CD4-positive, CD25-positive, alpha-beta regulatory T cell (primary cell): ENCODE data around the gene GTF2H1. TPM values are rescaled to one million over a fixed set of nuclear protein-coding genes. Genes with fewer than 3 reads are reported as not detected.

ENCODE experiments used
- ATAC-seq, 2 donors: fragments of 150-1000 bp; cut with Tn5 transposase; one replicate each; pipeline ENCODE4 v1.10.0; 2021; ENCODE audit warnings: low read depth in 2 of 2, moderate number of reproducible peaks in 2 of 2, moderate library complexity in 1 of 2
- DNase-seq, 3 donors: peaks; one replicate each; pipeline versions ENCODE4 v3.0.0 to v3.0.0-alpha.2; 2012 to 2022; ENCODE audit warnings: mixed read lengths in 1 of 3
- H3K27ac ChIP-seq: one replicate; pipeline ENCODE4 v1.7.0; 2013; ENCODE audit warnings: mild to moderate bottlenecking, low read length; ENCODE audit not compliant: insufficient read depth, poor library complexity, severe bottlenecking
- H3K27me3 ChIP-seq: one replicate; pipeline ENCODE4 v1.7.0; 2013; ENCODE audit warnings: low read length; ENCODE audit not compliant: control insufficient read depth, insufficient read depth
- H3K36me3 ChIP-seq: one replicate; pipeline ENCODE4 v1.7.0; 2013; ENCODE audit warnings: mild to moderate bottlenecking, low read length, moderate library complexity; ENCODE audit not compliant: control insufficient read depth, insufficient read depth
- H3K4me1 ChIP-seq: 2 replicates; pipeline ENCODE4 v1.7.0; 2013; ENCODE audit warnings: mild to moderate bottlenecking, low read length; ENCODE audit not compliant: insufficient read depth, control insufficient read depth, poor library complexity, severe bottlenecking
- H3K4me3 ChIP-seq: one replicate; pipeline ENCODE4 v1.7.0; 2013; ENCODE audit warnings: low read depth, mild to moderate bottlenecking, low read length, moderate library complexity
- H3K9me3 ChIP-seq, 2 experiments: 1 replicate in 1 of 2; 2 replicates in 1 of 2; pipeline ENCODE4 v1.7.0; 2013; ENCODE audit warnings: low read length in 2 of 2, mild to moderate bottlenecking in 1 of 2, moderate library complexity in 1 of 2; ENCODE audit not compliant: control insufficient read depth in 2 of 2
- H3K27ac Mint-ChIP-seq, 3 donors: one replicate each; pipeline ENCODE4 v1.8.0; 2020 to 2022; ENCODE audit warnings: mild to moderate bottlenecking in 3 of 3, mixed read lengths in 3 of 3, moderate library complexity in 2 of 3
- H3K27me3 Mint-ChIP-seq: one replicate; pipeline ENCODE4 v1.8.0; 2022; ENCODE audit warnings: mild to moderate bottlenecking, mixed read lengths
- H3K36me3 Mint-ChIP-seq: one replicate; pipeline ENCODE4 v1.8.0; 2020; ENCODE audit warnings: mixed read lengths
- H3K4me1 Mint-ChIP-seq, 4 donors: one replicate each; pipeline ENCODE4 v1.8.0; 2020 to 2022; ENCODE audit warnings: mixed read lengths in 4 of 4, mild to moderate bottlenecking in 1 of 4
- H3K4me3 Mint-ChIP-seq, 4 donors: one replicate each; pipeline ENCODE4 v1.8.0; 2020 to 2022; ENCODE audit warnings: mild to moderate bottlenecking in 4 of 4, mixed read lengths in 4 of 4, moderate library complexity in 3 of 4
- H3K9me3 Mint-ChIP-seq, 7 donors: one replicate each; pipeline ENCODE4 v1.8.0; 2020 to 2022; ENCODE audit warnings: mixed read lengths in 7 of 7, mild to moderate bottlenecking in 3 of 7, moderate library complexity in 2 of 7
- polyA plus RNA-seq, 4 donors: library from polyadenylated mRNA; unstranded; fragments of 300-500 nt; fragmentation: Illumina TruSeq; gene quantifications; one replicate each; pipeline ENCODE4 v1.2.3, GENCODE V29; 2021
- total RNA-seq: library from RNA; stranded (reverse); gene quantifications from one replicate; pipeline ENCODE4 v1.2.3, GENCODE V29; 2022

GTF2H1 gene
- total and polyA plus RNA-seq, 5 donors from 2014 or later: 25.8 to 32.0 (median 29.8) TPM

DNA sequence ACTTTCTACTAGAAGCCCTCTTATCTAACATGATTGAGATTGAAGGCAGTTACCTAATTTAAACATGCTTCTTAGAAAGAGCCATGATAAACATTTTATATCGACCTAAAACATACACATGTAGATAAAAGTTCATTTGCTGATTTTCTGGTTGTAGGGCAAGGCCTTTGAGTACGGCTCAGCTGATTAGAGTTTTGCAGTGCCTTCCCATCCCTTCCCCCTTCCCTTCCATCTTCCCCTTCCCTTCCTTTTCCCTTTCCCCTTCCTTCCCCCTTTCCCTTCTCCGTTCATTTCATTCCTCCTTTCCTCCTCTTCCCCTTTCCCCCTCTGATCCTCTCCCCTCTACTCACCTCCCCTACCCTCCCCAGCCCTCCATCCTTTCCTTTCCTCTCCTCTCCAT, 94.1 kb downstream of the GTF2H1 start:
- Histone ChIP-seq H3K36me3 (no peaks in the 10 kb centered on the region), H3K4me1 (peaks cover 6% of the 10 kb centered on the region), H3K27ac (no peak overlapping the region), H3K27me3 (no peaks in the 10 kb centered on the region), H3K9me3 (no peaks in the 10 kb centered on the region), H3K4me3 (no peak overlapping the region)
- Mint-ChIP-seq H3K9me3 (no peaks in the 10 kb centered on the region), H3K4me1 (peaks cover 4 to 20% (median 6%) of the 10 kb centered on the region in 4 donors), H3K27me3 (no peaks in the 10 kb centered on the region), H3K27ac (no peak overlapping the region), H3K36me3 (no peaks in the 10 kb centered on the region), H3K4me3 (no peak overlapping the region)
- DNase-seq: no peak
- ATAC-seq: no peak

Other genes starting within 250 kb of the GTF2H1 start
- 22.5 TPM for gene SAAL1, start 216.5 kb upstream of the GTF2H1 start, total RNA-seq
- 10 to 100 TPM; 15.1 to 25.5 (median 18.4) TPM for gene SAAL1, start 216.5 kb upstream of the GTF2H1 start, polyA plus RNA-seq
- gene MRGPRX3, start 190.0 kb upstream of the GTF2H1 start, total RNA-seq: not detected
- gene MRGPRX3, start 190.0 kb upstream of the GTF2H1 start, polyA plus RNA-seq: not detected
- gene MRGPRX4, start 149.7 kb upstream of the GTF2H1 start, total RNA-seq: not detected
- gene MRGPRX4, start 149.7 kb upstream of the GTF2H1 start, polyA plus RNA-seq: not detected
- gene SAA4, start 85.8 kb upstream of the GTF2H1 start, total RNA-seq: not detected
- not detected for gene SAA4, start 85.8 kb upstream of the GTF2H1 start, polyA plus RNA-seq
- gene SAA2, start 73.9 kb upstream of the GTF2H1 start, total RNA-seq: 0.62 TPM
- gene SAA2, start 73.9 kb upstream of the GTF2H1 start, polyA plus RNA-seq: under 1 TPM in 1 of 4 donors, not detected in 3; 0.20 TPM
- not detected for gene SAA1, start 56.3 kb upstream of the GTF2H1 start, total RNA-seq
- gene SAA1, start 56.3 kb upstream of the GTF2H1 start, polyA plus RNA-seq: not detected
- 13.0 TPM for gene HPS5, start 427 bp upstream of the GTF2H1 start, total RNA-seq
- gene HPS5, start 427 bp upstream of the GTF2H1 start, polyA plus RNA-seq: 10 to 100 TPM; 14.3 to 18.6 (median 15.4) TPM
- 234 TPM for gene LDHA, start 72.0 kb downstream of the GTF2H1 start, total RNA-seq
- 100 to 1,000 TPM; 361 to 569 (median 446) TPM for gene LDHA, start 72.0 kb downstream of the GTF2H1 start, polyA plus RNA-seq
- not detected for gene LDHC, start 89.8 kb downstream of the GTF2H1 start, total RNA-seq
- 1 to 10 TPM in 1 of 4 donors, not detected in 3; 3.1 TPM for gene LDHC, start 89.8 kb downstream of the GTF2H1 start, polyA plus RNA-seq
- gene LDHAL6A, start 133.3 kb downstream of the GTF2H1 start, total RNA-seq: not detected
- gene LDHAL6A, start 133.3 kb downstream of the GTF2H1 start, polyA plus RNA-seq: under 1 TPM in 1 of 4 donors, not detected in 3; 0.08 TPM
- gene TSG101, start 204.4 kb downstream of the GTF2H1 start, total RNA-seq: 18.8 TPM
- 10 to 100 TPM; 62.8 to 87.2 (median 79.2) TPM for gene TSG101, start 204.4 kb downstream of the GTF2H1 start, polyA plus RNA-seq